PC-9 (cell line): ENCODE data around the gene JOSD2.

Experiments
- CTCF ChIP-seq: fragments of 200-600 bp; sonication (generic); conservative IDR thresholded peaks from 2 replicates; pipeline ENCODE4 v1.6.1; 2017; ENCODE audit warnings: mixed run types, antibody characterized with exemption, mild to moderate bottlenecking, moderate library complexity
- EZH2 ChIP-seq: fragments of 200-600 bp; sonication (generic); IDR thresholded peaks from 2 replicates; pipeline ENCODE4 v1.8.0; 2017; ENCODE audit warnings: antibody characterized with exemption, low read depth

- TF ChIP-seq CTCF (no peak), EZH2 (no peak)
These were observed 47.0 kb upstream of the JOSD2 start for GRCh38 chr19:50558039-50558438.
